ENCODE data around the gene PARD3B. TPM values are rescaled to one million over a fixed set of nuclear protein-coding genes. Genes with fewer than 3 reads are reported as not detected.

PARD3B gene
- total and polyA plus RNA-seq, 2 donors (not counting 1 experiment from before 2014, with no cell fraction given): 7.4 to 20.6 TPM

DNA sequence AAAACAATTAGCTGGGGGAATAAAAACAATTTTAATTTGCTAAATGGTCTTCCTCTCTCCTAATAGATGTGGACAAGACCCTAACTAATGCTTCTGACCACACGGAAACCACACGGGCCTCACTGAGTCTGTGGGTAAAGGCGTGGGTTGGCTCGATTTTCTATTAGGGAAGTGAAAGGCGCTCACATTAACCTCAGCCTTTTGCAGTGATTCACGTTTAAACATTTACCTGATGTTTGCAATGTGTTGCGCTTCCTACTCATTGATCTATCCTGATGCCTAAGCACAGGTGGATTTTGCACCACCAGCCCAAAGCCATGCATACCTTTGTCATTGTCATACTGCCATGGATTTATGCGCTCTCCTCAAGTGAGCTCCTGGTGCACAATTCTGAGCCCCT is 1101.4 kb downstream of the PARD3B start:
- DNase-seq (ENCODE audit: low read depth in 2 of 2): no peak
- H3K9ac ChIP-seq (ENCODE audit: insufficient read depth, low read length): no peak overlapping the region
- H3K4me1 ChIP-seq (ENCODE audit: control insufficient read depth, extremely low read depth, insufficient read depth, low read length): no peaks in the 10 kb centered on the region
- H3K4me2 ChIP-seq (ENCODE audit: extremely low read depth, insufficient read depth, low read length): no peak overlapping the region
- no peaks in the 10 kb centered on the region for H3K79me2 ChIP-seq (ENCODE audit: control insufficient read depth, insufficient read depth, low read length)
- no peaks in the 10 kb centered on the region for H3K36me3 ChIP-seq (ENCODE audit: control insufficient read depth, insufficient read depth, low read length)
- H2AFZ ChIP-seq (ENCODE audit: low read length): no peak overlapping the region
- no peaks in the 10 kb centered on the region for H4K20me1 ChIP-seq (ENCODE audit: control insufficient read depth, extremely low read depth, insufficient read depth, low read length)
- no peak overlapping the region for H3K27ac ChIP-seq (ENCODE audit: insufficient read depth, low read length)
- H3K27me3 ChIP-seq (ENCODE audit: control insufficient read depth, insufficient read depth, low read length): no peaks in the 10 kb centered on the region
- TF ChIP-seq EZH2 (IDR thresholded peaks at IDR 0.05; ENCODE audit: low read length, missing control alignments): no peak
- TF ChIP-seq, protein P1, sequence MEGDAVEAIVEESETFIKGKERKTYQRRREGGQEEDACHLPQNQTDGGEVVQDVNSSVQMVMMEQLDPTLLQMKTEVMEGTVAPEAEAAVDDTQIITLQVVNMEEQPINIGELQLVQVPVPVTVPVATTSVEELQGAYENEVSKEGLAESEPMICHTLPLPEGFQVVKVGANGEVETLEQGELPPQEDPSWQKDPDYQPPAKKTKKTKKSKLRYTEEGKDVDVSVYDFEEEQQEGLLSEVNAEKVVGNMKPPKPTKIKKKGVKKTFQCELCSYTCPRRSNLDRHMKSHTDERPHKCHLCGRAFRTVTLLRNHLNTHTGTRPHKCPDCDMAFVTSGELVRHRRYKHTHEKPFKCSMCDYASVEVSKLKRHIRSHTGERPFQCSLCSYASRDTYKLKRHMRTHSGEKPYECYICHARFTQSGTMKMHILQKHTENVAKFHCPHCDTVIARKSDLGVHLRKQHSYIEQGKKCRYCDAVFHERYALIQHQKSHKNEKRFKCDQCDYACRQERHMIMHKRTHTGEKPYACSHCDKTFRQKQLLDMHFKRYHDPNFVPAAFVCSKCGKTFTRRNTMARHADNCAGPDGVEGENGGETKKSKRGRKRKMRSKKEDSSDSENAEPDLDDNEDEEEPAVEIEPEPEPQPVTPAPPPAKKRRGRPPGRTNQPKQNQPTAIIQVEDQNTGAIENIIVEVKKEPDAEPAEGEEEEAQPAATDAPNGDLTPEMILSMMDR (conservative IDR thresholded peaks at IDR 0.05 in 1 of 2, IDR thresholded peaks at IDR 0.05 in 1 of 2; ENCODE audit: low read depth in 1 of 2, low read length in 2 of 2): no peak
- H3K9me3 ChIP-seq (ENCODE audit: control insufficient read depth, insufficient read depth, low read depth, low read length): no peaks in the 10 kb centered on the region
- H3K4me3 ChIP-seq (replicated peaks in 1 of 4; ENCODE audit: control extremely low read depth in 1 of 4, insufficient read depth in 1 of 4, low read depth in 3 of 4, low read length in 4 of 4): no peak overlapping the region

DNA sequence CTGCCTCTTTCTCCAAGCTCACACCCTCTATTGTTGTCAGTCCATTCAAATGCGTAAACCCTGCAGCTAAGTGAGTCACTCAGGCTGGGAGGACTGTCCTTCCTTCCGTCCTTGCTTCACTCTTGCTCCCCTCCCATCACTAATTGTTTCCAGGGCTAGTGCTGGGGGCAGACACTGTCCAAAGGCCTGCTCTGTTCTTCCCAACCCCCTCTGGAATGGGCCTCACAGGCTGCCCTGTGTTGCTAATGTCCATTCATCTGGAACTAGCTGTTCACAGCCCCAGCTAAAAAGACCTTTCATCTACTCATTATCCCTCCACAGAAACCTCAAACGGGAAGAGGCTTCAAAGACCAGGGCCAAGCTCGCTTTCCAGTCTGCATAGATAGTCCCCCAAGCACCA is 1105.2 kb downstream of the PARD3B start:
- Histone ChIP-seq H3K27ac (ENCODE audit: insufficient read depth, low read length) (no peak overlapping the region), H3K9me3 (ENCODE audit: control insufficient read depth, insufficient read depth, low read depth, low read length) (no peaks in the 10 kb centered on the region), H2AFZ (ENCODE audit: low read length) (no peak overlapping the region), H3K4me1 (ENCODE audit: control insufficient read depth, extremely low read depth, insufficient read depth, low read length) (no peaks in the 10 kb centered on the region), H3K27me3 (ENCODE audit: control insufficient read depth, insufficient read depth, low read length) (no peaks in the 10 kb centered on the region), H3K4me2 (ENCODE audit: extremely low read depth, insufficient read depth, low read length) (no peak overlapping the region), H3K4me3 (replicated peaks in 1 of 4; ENCODE audit: control extremely low read depth in 1 of 4, insufficient read depth in 1 of 4, low read depth in 3 of 4, low read length in 4 of 4) (no peak overlapping the region), H3K36me3 (ENCODE audit: control insufficient read depth, insufficient read depth, low read length) (no peaks in the 10 kb centered on the region), H3K79me2 (ENCODE audit: control insufficient read depth, insufficient read depth, low read length) (no peaks in the 10 kb centered on the region), H3K9ac (ENCODE audit: insufficient read depth, low read length) (no peak overlapping the region), H4K20me1 (ENCODE audit: control insufficient read depth, extremely low read depth, insufficient read depth, low read length) (no peaks in the 10 kb centered on the region)
- DNase-seq (ENCODE audit: low read depth in 2 of 2): peak; percentile 16 to 72
- TF ChIP-seq, protein P1 (conservative IDR thresholded peaks at IDR 0.05 in 1 of 2, IDR thresholded peaks at IDR 0.05 in 1 of 2; ENCODE audit: low read depth in 1 of 2, low read length in 2 of 2): no peak
- TF ChIP-seq EZH2 (IDR thresholded peaks at IDR 0.05; ENCODE audit: low read length, missing control alignments): no peak

DNA sequence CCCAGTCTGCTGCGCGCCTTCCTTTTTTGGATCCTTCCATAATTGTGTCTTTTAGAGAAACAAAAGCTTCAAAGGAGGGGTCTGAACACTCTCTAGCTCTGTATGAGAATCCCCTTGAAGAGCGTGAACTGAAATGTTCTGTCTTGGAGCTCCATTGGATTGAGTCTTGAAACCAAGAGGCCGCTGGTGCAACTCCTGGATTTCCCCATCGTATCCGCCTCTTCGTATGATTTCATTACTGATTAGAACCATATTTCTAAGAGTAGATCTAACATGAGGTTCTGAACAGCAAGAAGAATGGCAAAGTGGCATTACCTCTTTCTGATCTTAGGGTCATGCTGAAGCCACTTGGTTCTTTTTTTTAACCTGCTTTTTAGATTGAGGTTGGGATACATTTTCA is 1105.7 kb downstream of the PARD3B start:
- H3K9ac ChIP-seq (ENCODE audit: insufficient read depth, low read length): no peak overlapping the region

More for the DNA sequence above, 1105.7 kb downstream of the PARD3B start:
- no peak overlapping the region for H2AFZ ChIP-seq (ENCODE audit: low read length)
- no peaks in the 10 kb centered on the region for H3K36me3 ChIP-seq (ENCODE audit: control insufficient read depth, insufficient read depth, low read length)
- H4K20me1 ChIP-seq (ENCODE audit: control insufficient read depth, extremely low read depth, insufficient read depth, low read length): no peaks in the 10 kb centered on the region
- no peak overlapping the region for H3K4me3 ChIP-seq (replicated peaks in 1 of 4; ENCODE audit: control extremely low read depth in 1 of 4, insufficient read depth in 1 of 4, low read depth in 3 of 4, low read length in 4 of 4)
- H3K27me3 ChIP-seq (ENCODE audit: control insufficient read depth, insufficient read depth, low read length): no peaks in the 10 kb centered on the region
- no peak overlapping the region for H3K4me2 ChIP-seq (ENCODE audit: extremely low read depth, insufficient read depth, low read length)
- TF ChIP-seq, protein P1 (conservative IDR thresholded peaks at IDR 0.05 in 1 of 2, IDR thresholded peaks at IDR 0.05 in 1 of 2; ENCODE audit: low read depth in 1 of 2, low read length in 2 of 2): no peak
- TF ChIP-seq EZH2 (IDR thresholded peaks at IDR 0.05; ENCODE audit: low read length, missing control alignments): no peak
- no peak overlapping the region for H3K27ac ChIP-seq (ENCODE audit: insufficient read depth, low read length)
- DNase-seq (ENCODE audit: low read depth in 2 of 2): no peak
- no peaks in the 10 kb centered on the region for H3K79me2 ChIP-seq (ENCODE audit: control insufficient read depth, insufficient read depth, low read length)
- H3K4me1 ChIP-seq (ENCODE audit: control insufficient read depth, extremely low read depth, insufficient read depth, low read length): no peaks in the 10 kb centered on the region
- no peaks in the 10 kb centered on the region for H3K9me3 ChIP-seq (ENCODE audit: control insufficient read depth, insufficient read depth, low read depth, low read length)

Data from fibroblast of lung (primary cell).